Chondrocyte (in vitro differentiated cells): ENCODE data around the gene IDH3G. TPM values are rescaled to one million over a fixed set of nuclear protein-coding genes. Genes with fewer than 3 reads are reported as not detected.
A peak's percentile ranks its signal among the peaks of the same experiment; 100 is the strongest.

Experiments
- DNase-seq: peaks from one replicate; pipeline ENCODE4 v3.0.0; 2021; ENCODE audit warnings: mixed read lengths, low spot score
- H3K27ac Mint-ChIP-seq: one replicate; pipeline ENCODE4 v1.8.0; 2021; ENCODE audit warnings: mild to moderate bottlenecking, moderate library complexity, mixed read lengths; ENCODE audit not compliant: unreplicated experiment
- H3K27me3 Mint-ChIP-seq: 2 replicates; pipeline ENCODE4 v1.8.0; 2021; ENCODE audit warnings: low read depth, mixed read lengths
- H3K36me3 Mint-ChIP-seq: 2 replicates; pipeline ENCODE4 v1.8.0; 2021; ENCODE audit warnings: low read depth, mixed read lengths
- H3K4me1 Mint-ChIP-seq: 2 replicates; pipeline ENCODE4 v1.8.0; 2021; ENCODE audit warnings: low read depth, mild to moderate bottlenecking, mixed read lengths
- H3K4me3 Mint-ChIP-seq: one replicate; pipeline ENCODE4 v1.8.0; 2021; ENCODE audit warnings: mild to moderate bottlenecking, moderate library complexity, mixed read lengths; ENCODE audit not compliant: unreplicated experiment
- H3K9me3 Mint-ChIP-seq: 2 replicates; pipeline ENCODE4 v1.8.0; 2021; ENCODE audit warnings: low read depth, mixed read lengths
- CTCF ChIP-seq: fragments of 200-600 bp; sonication (generic); IDR thresholded peaks from 2 replicates; pipeline ENCODE4 v1.5.0; 2021; ENCODE audit warnings: antibody characterized with exemption, mild to moderate bottlenecking, moderate library complexity
- total RNA-seq: library from RNA; stranded (reverse); gene quantifications from 3 replicates; pipeline ENCODE4 v1.2.1, GENCODE V29; 2021

The IDH3G gene
- total RNA-seq, 1 donor from 2014 or later: 42.8 TPM

GRCh38 chrX:153814591-153815315 is 20.6 kb upstream of the IDH3G start:
- TF ChIP-seq CTCF: no peak
- Mint-ChIP-seq H3K9me3 (peaks cover 6% of the 10 kb centered on the region), H3K36me3 (no peaks in the 10 kb centered on the region), H3K27me3 (no peaks in the 10 kb centered on the region), H3K4me3 (no peak overlapping the region), H3K27ac (no peak overlapping the region), H3K4me1 (peaks cover 5% of the 10 kb centered on the region)
- peak; percentile 38 for DNase-seq

GRCh38 chrX:153813161-153813560 is 19.0 kb upstream of the IDH3G start:
- Mint-ChIP-seq H3K27ac (no peak overlapping the region), H3K27me3 (no peaks in the 10 kb centered on the region), H3K4me3 (no peak overlapping the region), H3K36me3 (no peaks in the 10 kb centered on the region), H3K9me3 (peaks cover 10% of the 10 kb centered on the region), H3K4me1 (no peaks in the 10 kb centered on the region)
- no peak for TF ChIP-seq CTCF
- peak; percentile 54 for DNase-seq

- TF ChIP-seq CTCF: no peak
- H3K4me1 Mint-ChIP-seq: no peaks in the 10 kb centered on the region
- peaks cover 13% of the 10 kb centered on the region for H3K9me3 Mint-ChIP-seq
- peaks cover 2% of the 10 kb centered on the region for H3K36me3 Mint-ChIP-seq
- H3K27me3 Mint-ChIP-seq: no peaks in the 10 kb centered on the region
- DNase-seq: no peak
- H3K4me3 Mint-ChIP-seq: no peak overlapping the region
- H3K27ac Mint-ChIP-seq: no peak overlapping the region
These were observed 18.0 kb upstream of the IDH3G start for GRCh38 chrX:153812220-153812619.

- H3K4me3 Mint-ChIP-seq: no peak overlapping the region
- no peak for DNase-seq
- H3K27ac Mint-ChIP-seq: no peak overlapping the region
- TF ChIP-seq CTCF: no peak
- no peaks in the 10 kb centered on the region for H3K27me3 Mint-ChIP-seq
- peaks cover 11% of the 10 kb centered on the region for H3K9me3 Mint-ChIP-seq
- H3K36me3 Mint-ChIP-seq: peaks cover 2% of the 10 kb centered on the region
- H3K4me1 Mint-ChIP-seq: no peaks in the 10 kb centered on the region
These were observed 13.8 kb upstream of the IDH3G start for GRCh38 chrX:153807976-153808375.

GRCh38 chrX:153806999-153807575 is 12.9 kb upstream of the IDH3G start:
- TF ChIP-seq CTCF: no peak
- DNase-seq: no peak
- no peaks in the 10 kb centered on the region for H3K4me1 Mint-ChIP-seq
- peaks cover 11% of the 10 kb centered on the region for H3K9me3 Mint-ChIP-seq
- no peak overlapping the region for H3K4me3 Mint-ChIP-seq
- no peak overlapping the region for H3K27ac Mint-ChIP-seq
- no peaks in the 10 kb centered on the region for H3K27me3 Mint-ChIP-seq
- H3K36me3 Mint-ChIP-seq: peaks cover 2% of the 10 kb centered on the region
